HepG2 (cell line): Measurements from ENCODE around the gene RING1. TPM values are rescaled to one million over a fixed set of nuclear protein-coding genes. Genes with fewer than 3 reads are reported as not detected.
A peak's percentile ranks its signal among the peaks of the same experiment; 100 is the strongest.

ENCODE experiments used
- ATM ChIP-seq: fragments of 450-650 bp; IDR thresholded peaks from 2 replicates; pipeline ENCODE4 v1.7.1; 2017; ENCODE audit warnings: mild to moderate bottlenecking, borderline replicate concordance
- ESRRA ChIP-seq: sonication (generic); formaldehyde crosslinking; IDR thresholded peaks from 2 replicates; pipeline ENCODE4 v1.5.1; 2020; ENCODE audit warnings: mild to moderate bottlenecking, low read depth, missing genetic modification reagents
- GPBP1L1 ChIP-seq: sonication (generic); formaldehyde crosslinking; IDR thresholded peaks from 2 replicates; pipeline ENCODE4 v1.5.0; 2020; ENCODE audit warnings: mild to moderate bottlenecking, missing genetic modification reagents
- HNF1A ChIP-seq, 2 experiments: sonication (generic) in 1 of 2; formaldehyde crosslinking in 1 of 2; IDR thresholded peaks; 2 replicates each; pipeline versions ENCODE4 v1.4.0 to v1.6.1; 2016 to 2020; ENCODE audit warnings: borderline replicate concordance in 1 of 2, low read depth in 1 of 2, mild to moderate bottlenecking in 1 of 2, missing genetic modification reagents in 1 of 2
- KLF11 ChIP-seq: IDR thresholded peaks from 2 replicates; pipeline ENCODE4 v1.6.1; 2016; ENCODE audit warnings: missing compliant biosample characterization
- MLLT10 ChIP-seq: sonication (generic); formaldehyde crosslinking; IDR thresholded peaks from 2 replicates; pipeline ENCODE4 v1.4.0; 2020; ENCODE audit warnings: missing genetic modification reagents
- MTERF4 ChIP-seq: sonication (generic); formaldehyde crosslinking; IDR thresholded peaks from 2 replicates; pipeline ENCODE4 v1.8.0; 2023; ENCODE audit warnings: mild to moderate bottlenecking, missing genetic modification reagents
- SKI ChIP-seq: fragments of 450-650 bp; IDR thresholded peaks from one replicate; pipeline ENCODE4 v1.6.1; 2018; ENCODE audit warnings: mild to moderate bottlenecking; ENCODE audit not compliant: partially characterized antibody
- ZBTB34 ChIP-seq: sonication (generic); formaldehyde crosslinking; IDR thresholded peaks from 2 replicates; pipeline ENCODE4 v1.8.0; 2022; ENCODE audit warnings: mild to moderate bottlenecking, missing genetic modification reagents
- ZBTB44 ChIP-seq: sonication (generic); formaldehyde crosslinking; IDR thresholded peaks from 2 replicates; pipeline ENCODE4 v1.4.0; 2020; ENCODE audit warnings: missing genetic modification reagents
- ZBTB49 ChIP-seq: sonication (generic); formaldehyde crosslinking; IDR thresholded peaks from 2 replicates; pipeline ENCODE4 v1.4.0; 2020; ENCODE audit warnings: missing genetic modification reagents, borderline replicate concordance
- ZEB1 ChIP-seq: IDR thresholded peaks from 2 replicates; pipeline ENCODE4 v1.6.1; 2012; ENCODE audit warnings: mild to moderate bottlenecking, low read depth, inconsistent platforms; ENCODE audit not compliant: insufficient replicate concordance
- ZNF138 ChIP-seq: sonication (generic); formaldehyde crosslinking; IDR thresholded peaks from 2 replicates; pipeline ENCODE4 v1.5.0; 2020; ENCODE audit warnings: mild to moderate bottlenecking, low read depth, missing genetic modification reagents
- ZNF891 ChIP-seq: sonication (generic); formaldehyde crosslinking; IDR thresholded peaks from 2 replicates; pipeline ENCODE4 v1.5.0; 2020; ENCODE audit warnings: mild to moderate bottlenecking, missing genetic modification reagents
- polyA plus RNA-seq, 8 experiments: library from polyadenylated mRNA; depleted of rRNA in 3 of 8; stranded (reverse) in 7 of 8; unstranded in 1 of 8; fragments of >200 nt; fragmentation: Illumina TruSeq in 4 of 8; extraction: Trizol in 4 of 8; gene quantifications; 2 replicates each; pipeline versions ENCODE4 v1.2.1 to v1.2.3, GENCODE V29; 2011 to 2016; ENCODE audit warnings: low read depth in 4 of 8, missing spikeins in 1 of 8, mixed read lengths in 1 of 8; ENCODE audit not compliant: insufficient read depth in 1 of 8
- total RNA-seq, 5 experiments: library from RNA; depleted of rRNA; stranded (reverse); fragments of >200 nt; fragmentation: Illumina TruSeq; extraction: Trizol; gene quantifications; 2 replicates each; pipeline ENCODE4 v1.2.3, GENCODE V29; 2016; ENCODE audit warnings: low read depth in 1 of 5

RING1 gene
- total and polyA plus RNA-seq, 2 of the 13 experiments (the other 11 are each of a cell fraction or from before 2014, with no cell fraction given) = 23.9 to 33.6 TPM

GRCh38 chr6:33208091-33208967 is at the start of gene RING1 (continued):
- TF ChIP-seq HNF1A (IDR thresholded peaks at IDR 0.05; ENCODE audit: low read depth) = no peak
- peak; percentile 47; the same call in 1 of the 2 replicates for TF ChIP-seq HNF1A (CRISPR knock-in tag; IDR thresholded peaks at IDR 0.05; ENCODE audit: borderline replicate concordance)
- TF ChIP-seq ESRRA (CRISPR knock-in tag) = no peak
- no peak for TF ChIP-seq MLLT10 (CRISPR knock-in tag)
- TF ChIP-seq ATM = no peak
- no peak for TF ChIP-seq ZEB1
- TF ChIP-seq ZNF891 = peak; percentile 77
- no peak for TF ChIP-seq ZBTB44 (CRISPR knock-in tag)
- no peak for TF ChIP-seq MTERF4 (CRISPR knock-in tag)
- TF ChIP-seq SKI = peak; percentile 53
- no peak for TF ChIP-seq GPBP1L1
- no peak for TF ChIP-seq ZBTB34 (CRISPR knock-in tag)
- peak; percentile 67 for TF ChIP-seq ZNF138 (CRISPR knock-in tag)
- TF ChIP-seq KLF11 (CRISPR knock-in tag) = no peak
- TF ChIP-seq ZBTB49 (CRISPR knock-in tag) = peak; percentile 67; the same call in 1 of the 2 replicates
